Rectal smooth muscle tissue (tissue), 1 donor: ENCODE data around the gene ST8SIA4.

Source experiments
- H3K27ac ChIP-seq: one replicate; pipeline ENCODE4 v1.7.0; 2013; ENCODE audit warnings: low read depth, low read length, inconsistent platforms
- H3K27me3 ChIP-seq: one replicate; pipeline ENCODE4 v1.7.0; 2013; ENCODE audit warnings: low read length; ENCODE audit not compliant: control insufficient read depth, insufficient read depth
- H3K36me3 ChIP-seq: one replicate; pipeline ENCODE4 v1.7.0; 2013; ENCODE audit warnings: low read length; ENCODE audit not compliant: control insufficient read depth, insufficient read depth
- H3K4me1 ChIP-seq: one replicate; pipeline ENCODE4 v1.7.0; 2013; ENCODE audit warnings: low read length; ENCODE audit not compliant: control insufficient read depth, insufficient read depth
- H3K4me3 ChIP-seq: one replicate; pipeline ENCODE4 v1.7.0; 2013; ENCODE audit warnings: low read length
- H3K9ac ChIP-seq: one replicate; pipeline ENCODE4 v1.7.0; 2013; ENCODE audit warnings: low read length

Gene ST8SIA4

GRCh38 chr5:100840370-100840769 is 62.7 kb downstream of the ST8SIA4 start:
- no peak overlapping the region for H3K9ac ChIP-seq
- H3K36me3 ChIP-seq: no peaks in the 10 kb centered on the region
- H3K4me3 ChIP-seq: no peak overlapping the region
- no peak overlapping the region for H3K27ac ChIP-seq
- H3K4me1 ChIP-seq: no peaks in the 10 kb centered on the region
- no peaks in the 10 kb centered on the region for H3K27me3 ChIP-seq

- no peaks in the 10 kb centered on the region for H3K27me3 ChIP-seq
- H3K9ac ChIP-seq: no peak overlapping the region
- H3K27ac ChIP-seq: no peak overlapping the region
- no peaks in the 10 kb centered on the region for H3K36me3 ChIP-seq
- H3K4me1 ChIP-seq: no peaks in the 10 kb centered on the region
- H3K4me3 ChIP-seq: no peak overlapping the region
Observed at GRCh38 chr5:100838048-100838473, 65.0 kb downstream of the ST8SIA4 start.

- H3K27ac ChIP-seq: no peak overlapping the region
- no peak overlapping the region for H3K4me3 ChIP-seq
- H3K36me3 ChIP-seq: no peaks in the 10 kb centered on the region
- H3K4me1 ChIP-seq: no peaks in the 10 kb centered on the region
- no peaks in the 10 kb centered on the region for H3K27me3 ChIP-seq
- H3K9ac ChIP-seq: no peak overlapping the region
Observed at GRCh38 chr5:100834519-100834918, 68.6 kb downstream of the ST8SIA4 start.

- H3K27ac ChIP-seq: no peak overlapping the region
- no peaks in the 10 kb centered on the region for H3K27me3 ChIP-seq
- H3K9ac ChIP-seq: no peak overlapping the region
- no peaks in the 10 kb centered on the region for H3K36me3 ChIP-seq
- no peak overlapping the region for H3K4me3 ChIP-seq
- no peaks in the 10 kb centered on the region for H3K4me1 ChIP-seq
Observed at GRCh38 chr5:100832252-100833230, 70.5 kb downstream of the ST8SIA4 start.

- H3K9ac ChIP-seq: no peak overlapping the region
- H3K27me3 ChIP-seq: no peaks in the 10 kb centered on the region
- H3K27ac ChIP-seq: no peak overlapping the region
- H3K4me1 ChIP-seq: no peaks in the 10 kb centered on the region
- no peak overlapping the region for H3K4me3 ChIP-seq
- H3K36me3 ChIP-seq: no peaks in the 10 kb centered on the region
Observed at GRCh38 chr5:100828898-100829356, 74.2 kb downstream of the ST8SIA4 start.

- Histone ChIP-seq H3K27ac (no peak overlapping the region), H3K4me1 (no peaks in the 10 kb centered on the region), H3K9ac (no peak overlapping the region), H3K4me3 (no peak overlapping the region), H3K36me3 (no peaks in the 10 kb centered on the region), H3K27me3 (no peaks in the 10 kb centered on the region)
Observed at GRCh38 chr5:100828071-100828897, 74.8 kb downstream of the ST8SIA4 start.

- Histone ChIP-seq H3K4me3 (no peak overlapping the region), H3K27ac (no peak overlapping the region), H3K36me3 (no peaks in the 10 kb centered on the region), H3K27me3 (no peaks in the 10 kb centered on the region), H3K4me1 (no peaks in the 10 kb centered on the region), H3K9ac (no peak overlapping the region)
Observed at GRCh38 chr5:100827481-100827889, 75.6 kb downstream of the ST8SIA4 start.

- Histone ChIP-seq H3K4me3 (no peak overlapping the region), H3K9ac (no peak overlapping the region), H3K27me3 (no peaks in the 10 kb centered on the region), H3K36me3 (no peaks in the 10 kb centered on the region), H3K27ac (no peak overlapping the region), H3K4me1 (no peaks in the 10 kb centered on the region)
Observed at GRCh38 chr5:100826133-100826532, 76.9 kb downstream of the ST8SIA4 start.

GRCh38 chr5:100824635-100825034 is 78.4 kb downstream of the ST8SIA4 start:
- no peaks in the 10 kb centered on the region for H3K4me1 ChIP-seq

GRCh38 chr5:100823812-100824211 is 79.3 kb downstream of the ST8SIA4 start:
- H3K4me1 ChIP-seq: no peaks in the 10 kb centered on the region
- no peak overlapping the region for H3K27ac ChIP-seq
- H3K27me3 ChIP-seq: no peaks in the 10 kb centered on the region
- no peaks in the 10 kb centered on the region for H3K36me3 ChIP-seq
- no peak overlapping the region for H3K9ac ChIP-seq
- no peak overlapping the region for H3K4me3 ChIP-seq

More at GRCh38 chr5:100824635-100825034, 78.4 kb downstream of the ST8SIA4 start:
- Histone ChIP-seq H3K9ac (no peak overlapping the region), H3K27me3 (no peaks in the 10 kb centered on the region), H3K36me3 (no peaks in the 10 kb centered on the region), H3K27ac (no peak overlapping the region), H3K4me3 (no peak overlapping the region)

GRCh38 chr5:100821751-100822150 is 81.3 kb downstream of the ST8SIA4 start:
- Histone ChIP-seq H3K4me3 (no peak overlapping the region), H3K4me1 (no peaks in the 10 kb centered on the region), H3K36me3 (no peaks in the 10 kb centered on the region), H3K9ac (no peak overlapping the region), H3K27ac (no peak overlapping the region), H3K27me3 (no peaks in the 10 kb centered on the region)

- Histone ChIP-seq H3K4me3 (no peak overlapping the region), H3K27me3 (no peaks in the 10 kb centered on the region), H3K9ac (no peak overlapping the region), H3K27ac (no peak overlapping the region), H3K36me3 (no peaks in the 10 kb centered on the region), H3K4me1 (no peaks in the 10 kb centered on the region)
Observed at GRCh38 chr5:100818340-100818739, 84.7 kb downstream of the ST8SIA4 start.
